Nephron (organoid): ENCODE data around the gene SOS2.
"Not testable (repeated sequence)": the region's sequence is repeated elsewhere in the genome, so short reads cannot be mapped to it uniquely, and the experiment has no call there.

Experiments
- H3K27ac Mint-ChIP-seq, 3 experiments: 2 replicates each; pipeline ENCODE4 v1.8.0; 2020; ENCODE audit warnings: mixed read lengths in 3 of 3, mild to moderate bottlenecking in 2 of 3, moderate library complexity in 1 of 3
- H3K27me3 Mint-ChIP-seq: 2 replicates; pipeline ENCODE4 v1.8.0; 2021; ENCODE audit warnings: low read depth, mild to moderate bottlenecking, moderate library complexity, mixed read lengths
- H3K36me3 Mint-ChIP-seq: 2 replicates; pipeline ENCODE4 v1.8.0; 2020; ENCODE audit warnings: low read depth, mixed read lengths
- H3K4me1 Mint-ChIP-seq: 2 replicates; pipeline ENCODE4 v1.8.0; 2020; ENCODE audit warnings: mixed read lengths
- H3K4me3 Mint-ChIP-seq, 3 experiments: 2 replicates each; pipeline ENCODE4 v1.8.0; 2020; ENCODE audit warnings: mild to moderate bottlenecking in 3 of 3, mixed read lengths in 3 of 3, moderate library complexity in 2 of 3
- H3K9me3 Mint-ChIP-seq: 2 replicates; pipeline ENCODE4 v1.8.0; 2020; ENCODE audit warnings: mixed read lengths
- CTCF ChIP-seq, 3 experiments: fragments of 200-600 bp; sonication (generic); IDR thresholded peaks; one replicate each; pipeline ENCODE4 v1.5.0; 2021; ENCODE audit warnings: antibody characterized with exemption in 3 of 3; ENCODE audit not compliant: unreplicated experiment in 3 of 3

Gene SOS2

GRCh38 chr14:50186107-50186506 is 45.3 kb downstream of the SOS2 start:
- H3K4me3 Mint-ChIP-seq: no peak overlapping the region
- no peak for TF ChIP-seq CTCF (IDR thresholded peaks at IDR 0.05; ENCODE audit: unreplicated experiment in 3 of 3)
- no peaks in the 10 kb centered on the region for H3K27me3 Mint-ChIP-seq
- H3K4me1 Mint-ChIP-seq: no peaks in the 10 kb centered on the region
- peaks cover 33% of the 10 kb centered on the region for H3K36me3 Mint-ChIP-seq
- no peak overlapping the region for H3K27ac Mint-ChIP-seq
- H3K9me3 Mint-ChIP-seq: no peaks in the 10 kb centered on the region

- TF ChIP-seq CTCF (IDR thresholded peaks at IDR 0.05; ENCODE audit: unreplicated experiment in 3 of 3): no peak
- no peak overlapping the region for H3K4me3 Mint-ChIP-seq
- H3K27me3 Mint-ChIP-seq: no peaks in the 10 kb centered on the region
- H3K9me3 Mint-ChIP-seq: no peaks in the 10 kb centered on the region
- H3K27ac Mint-ChIP-seq: no peak overlapping the region
- peaks cover 38% of the 10 kb centered on the region for H3K36me3 Mint-ChIP-seq
- no peaks in the 10 kb centered on the region for H3K4me1 Mint-ChIP-seq
These were observed 57.5 kb downstream of the SOS2 start for GRCh38 chr14:50173891-50174290.

- peaks cover 28% of the 10 kb centered on the region for H3K36me3 Mint-ChIP-seq
- H3K4me1 Mint-ChIP-seq: no peaks in the 10 kb centered on the region
- no peak overlapping the region for H3K4me3 Mint-ChIP-seq
- no peaks in the 10 kb centered on the region for H3K9me3 Mint-ChIP-seq
- no peak overlapping the region for H3K27ac Mint-ChIP-seq
- no peak for TF ChIP-seq CTCF (IDR thresholded peaks at IDR 0.05; ENCODE audit: unreplicated experiment in 3 of 3)
- no peaks in the 10 kb centered on the region for H3K27me3 Mint-ChIP-seq
These were observed 59.5 kb downstream of the SOS2 start for GRCh38 chr14:50171895-50172294.

- peaks cover 32% of the 10 kb centered on the region for H3K36me3 Mint-ChIP-seq
- H3K9me3 Mint-ChIP-seq, H3K4me3 Mint-ChIP-seq, H3K27me3 Mint-ChIP-seq, H3K4me1 Mint-ChIP-seq, H3K27ac Mint-ChIP-seq: not testable (repeated sequence)
These were observed 64.0 kb downstream of the SOS2 start for GRCh38 chr14:50167381-50167780.

GRCh38 chr14:50156111-50156510 is 75.3 kb downstream of the SOS2 start:
- Mint-ChIP-seq H3K4me1 (no peaks in the 10 kb centered on the region), H3K9me3 (no peaks in the 10 kb centered on the region), H3K27me3 (no peaks in the 10 kb centered on the region), H3K36me3 (peaks cover 50% of the 10 kb centered on the region), H3K27ac (no peak overlapping the region), H3K4me3 (no peak overlapping the region)
- no peak for TF ChIP-seq CTCF (IDR thresholded peaks at IDR 0.05; ENCODE audit: unreplicated experiment in 3 of 3)

- Mint-ChIP-seq H3K4me3 (no peak overlapping the region), H3K4me1 (peaks cover 4% of the 10 kb centered on the region), H3K27me3 (no peaks in the 10 kb centered on the region), H3K9me3 (no peaks in the 10 kb centered on the region), H3K36me3 (peaks cover 40% of the 10 kb centered on the region), H3K27ac (no peak overlapping the region)
- TF ChIP-seq CTCF (IDR thresholded peaks at IDR 0.05; ENCODE audit: unreplicated experiment in 3 of 3): no peak
These were observed 82.6 kb downstream of the SOS2 start for GRCh38 chr14:50148799-50149198.
